Parathyroid adenoma (tissue), 2 donors: ENCODE measurements around the gene SLC25A28.

Experiments used
- H2AFZ ChIP-seq: fragments of 300-600 bp; sonication (generic); one replicate; pipeline ENCODE4 v1.7.0; 2017; ENCODE audit warnings: antibody characterized with exemption, mild to moderate bottlenecking
- H3K27ac ChIP-seq: fragments of 300-600 bp; sonication (generic); one replicate; pipeline ENCODE4 v1.7.0; 2017
- H3K27me3 ChIP-seq: fragments of 300-600 bp; sonication (generic); one replicate; pipeline ENCODE4 v1.7.0; 2017; ENCODE audit warnings: low read length; ENCODE audit not compliant: control insufficient read depth, insufficient read depth
- H3K36me3 ChIP-seq: fragments of 300-600 bp; sonication (generic); one replicate; pipeline ENCODE4 v1.7.0; 2017; ENCODE audit warnings: low read length; ENCODE audit not compliant: control insufficient read depth, insufficient read depth
- H3K4me1 ChIP-seq: fragments of 300-600 bp; sonication (generic); one replicate; pipeline ENCODE4 v1.7.0; 2017; ENCODE audit warnings: control low read depth
- H3K4me2 ChIP-seq: fragments of 300-600 bp; sonication (generic); one replicate; pipeline ENCODE4 v1.7.0; 2017; ENCODE audit warnings: low read length
- H3K4me3 ChIP-seq: fragments of 300-600 bp; sonication (generic); one replicate; pipeline ENCODE4 v1.7.0; 2017; ENCODE audit warnings: low read depth, low read length
- H3K79me2 ChIP-seq: fragments of 300-600 bp; sonication (generic); one replicate; pipeline ENCODE4 v1.7.0; 2017; ENCODE audit warnings: control low read depth
- H3K9ac ChIP-seq: fragments of 300-600 bp; sonication (generic); one replicate; pipeline ENCODE4 v1.7.0; 2017; ENCODE audit warnings: mild to moderate bottlenecking
- H3K9me3 ChIP-seq: fragments of 300-600 bp; sonication (generic); one replicate; pipeline ENCODE4 v1.7.0; 2017; ENCODE audit warnings: low read length; ENCODE audit not compliant: control insufficient read depth
- TF ChIP-seq, protein P1 (sequence below): fragments of 300-600 bp; sonication (generic); IDR thresholded peaks from one replicate; pipeline ENCODE4 v1.7.0; 2017; ENCODE audit warnings: antibody characterized with exemption, mild to moderate bottlenecking
- donor health status: primary hyperparathyroidism.

Gene SLC25A28

DNA sequence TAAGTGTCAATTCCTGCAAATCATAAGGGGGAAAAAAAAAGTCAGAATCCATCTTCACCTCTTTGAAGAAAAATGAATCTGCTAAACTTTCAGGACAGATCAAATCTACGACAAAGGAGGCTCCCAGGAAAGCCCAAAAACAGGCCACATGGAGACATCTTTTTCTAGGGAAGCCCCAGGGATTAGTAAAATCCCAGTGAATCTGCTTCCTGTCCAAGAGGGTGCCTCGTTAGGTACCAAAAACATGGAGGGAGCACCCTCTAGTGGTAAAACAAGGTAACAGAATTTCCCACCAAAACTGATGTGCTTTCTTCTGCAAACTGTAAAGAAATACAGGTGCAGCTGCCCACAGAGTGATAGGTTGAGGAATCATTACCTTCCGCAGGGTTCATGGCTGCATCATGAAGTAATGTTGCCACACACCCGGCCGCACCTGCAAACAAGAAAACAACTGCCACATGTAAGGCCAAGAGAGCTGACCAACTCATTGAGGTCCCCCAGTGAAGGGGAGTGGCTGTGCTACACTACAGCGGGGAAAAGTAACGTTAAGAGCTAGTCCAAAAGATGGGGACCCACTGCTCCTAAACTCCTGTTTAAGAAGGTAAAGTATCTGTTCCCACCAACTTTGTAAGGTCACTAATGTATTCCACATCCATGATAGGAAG is 7.9 kb downstream of the SLC25A28 start:
- H3K36me3 ChIP-seq = no peaks in the 10 kb centered on the region
- H3K4me3 ChIP-seq = no peak overlapping the region
- no peak overlapping the region for H3K9ac ChIP-seq
- H3K4me2 ChIP-seq = no peak overlapping the region
- no peaks in the 10 kb centered on the region for H3K27me3 ChIP-seq
- peaks cover 3% of the 10 kb centered on the region for H3K79me2 ChIP-seq
- H2AFZ ChIP-seq = no peak overlapping the region
- peaks cover under 1% of the 10 kb centered on the region for H3K4me1 ChIP-seq
- no peaks in the 10 kb centered on the region for H3K9me3 ChIP-seq
- TF ChIP-seq, protein P1, sequence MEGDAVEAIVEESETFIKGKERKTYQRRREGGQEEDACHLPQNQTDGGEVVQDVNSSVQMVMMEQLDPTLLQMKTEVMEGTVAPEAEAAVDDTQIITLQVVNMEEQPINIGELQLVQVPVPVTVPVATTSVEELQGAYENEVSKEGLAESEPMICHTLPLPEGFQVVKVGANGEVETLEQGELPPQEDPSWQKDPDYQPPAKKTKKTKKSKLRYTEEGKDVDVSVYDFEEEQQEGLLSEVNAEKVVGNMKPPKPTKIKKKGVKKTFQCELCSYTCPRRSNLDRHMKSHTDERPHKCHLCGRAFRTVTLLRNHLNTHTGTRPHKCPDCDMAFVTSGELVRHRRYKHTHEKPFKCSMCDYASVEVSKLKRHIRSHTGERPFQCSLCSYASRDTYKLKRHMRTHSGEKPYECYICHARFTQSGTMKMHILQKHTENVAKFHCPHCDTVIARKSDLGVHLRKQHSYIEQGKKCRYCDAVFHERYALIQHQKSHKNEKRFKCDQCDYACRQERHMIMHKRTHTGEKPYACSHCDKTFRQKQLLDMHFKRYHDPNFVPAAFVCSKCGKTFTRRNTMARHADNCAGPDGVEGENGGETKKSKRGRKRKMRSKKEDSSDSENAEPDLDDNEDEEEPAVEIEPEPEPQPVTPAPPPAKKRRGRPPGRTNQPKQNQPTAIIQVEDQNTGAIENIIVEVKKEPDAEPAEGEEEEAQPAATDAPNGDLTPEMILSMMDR = peak; percentile 89
- no peak overlapping the region for H3K27ac ChIP-seq

GRCh38 chr10:99611326-99611725 is 8.9 kb downstream of the SLC25A28 start:
- H3K36me3 ChIP-seq = no peaks in the 10 kb centered on the region

GRCh38 chr10:99610221-99610620 is 10.0 kb downstream of the SLC25A28 start:
- Histone ChIP-seq H3K36me3 (no peaks in the 10 kb centered on the region), H3K27me3 (no peaks in the 10 kb centered on the region), H3K4me1 (no peaks in the 10 kb centered on the region), H2AFZ (no peak overlapping the region), H3K79me2 (no peaks in the 10 kb centered on the region), H3K4me2 (no peak overlapping the region), H3K9ac (no peak overlapping the region), H3K27ac (no peak overlapping the region), H3K4me3 (no peak overlapping the region), H3K9me3 (no peaks in the 10 kb centered on the region)
- TF ChIP-seq, protein P1 = no peak

More at GRCh38 chr10:99611326-99611725, 8.9 kb downstream of the SLC25A28 start:
- H3K9ac ChIP-seq = no peak overlapping the region
- H2AFZ ChIP-seq = no peak overlapping the region
- no peaks in the 10 kb centered on the region for H3K27me3 ChIP-seq
- H3K9me3 ChIP-seq = no peaks in the 10 kb centered on the region
- TF ChIP-seq, protein P1 = no peak
- H3K4me2 ChIP-seq = no peak overlapping the region
- no peak overlapping the region for H3K27ac ChIP-seq
- no peaks in the 10 kb centered on the region for H3K4me1 ChIP-seq
- H3K4me3 ChIP-seq = no peak overlapping the region
- no peaks in the 10 kb centered on the region for H3K79me2 ChIP-seq

- H2AFZ ChIP-seq = no peak overlapping the region
- no peak overlapping the region for H3K9ac ChIP-seq
- no peak overlapping the region for H3K4me3 ChIP-seq
- TF ChIP-seq, protein P1 = no peak
- no peaks in the 10 kb centered on the region for H3K4me1 ChIP-seq
- no peaks in the 10 kb centered on the region for H3K27me3 ChIP-seq
- no peak overlapping the region for H3K27ac ChIP-seq
- H3K9me3 ChIP-seq = no peaks in the 10 kb centered on the region
- no peaks in the 10 kb centered on the region for H3K36me3 ChIP-seq
- no peak overlapping the region for H3K4me2 ChIP-seq
- no peaks in the 10 kb centered on the region for H3K79me2 ChIP-seq
Measured at GRCh38 chr10:99609186-99609585, 11.1 kb downstream of the SLC25A28 start.

GRCh38 chr10:99605351-99605750 is 14.9 kb downstream of the SLC25A28 start:
- no peaks in the 10 kb centered on the region for H3K79me2 ChIP-seq
- H3K4me1 ChIP-seq = no peaks in the 10 kb centered on the region
- H3K27me3 ChIP-seq = no peaks in the 10 kb centered on the region
- H3K4me3 ChIP-seq = no peak overlapping the region
- H3K4me2 ChIP-seq = no peak overlapping the region
- H3K9me3 ChIP-seq = no peaks in the 10 kb centered on the region
- no peak overlapping the region for H3K9ac ChIP-seq
- H2AFZ ChIP-seq = no peak overlapping the region
- H3K36me3 ChIP-seq = no peaks in the 10 kb centered on the region
- TF ChIP-seq, protein P1 = no peak
- H3K27ac ChIP-seq = no peak overlapping the region
